Astrocyte of the hippocampus (primary cell): ENCODE results near the gene AP1S3.
"Not testable (repeated sequence)": the region's sequence is repeated elsewhere in the genome, so short reads cannot be mapped to it uniquely, and the experiment has no call there.

Source experiments
- DNase-seq: peaks from one replicate; pipeline ENCODE4 v3.0.0; 2011; ENCODE audit warnings: low read depth, low spot score

Gene AP1S3

GRCh38 chr2:223853425-223853837 lies 16.0 kb upstream of the AP1S3 start:
- DNase-seq = no peak

GRCh38 chr2:223852281-223852795 lies 15.0 kb upstream of the AP1S3 start:
- no peak for DNase-seq

- no peak for DNase-seq
These were observed 10.0 kb upstream of the AP1S3 start for GRCh38 chr2:223847410-223847809.

GRCh38 chr2:223846515-223846914 lies 9.1 kb upstream of the AP1S3 start:
- peak; percentile 80 for DNase-seq

GRCh38 chr2:223841436-223842190 lies 4.2 kb upstream of the AP1S3 start:
- DNase-seq = no peak

- DNase-seq = peak; percentile 77
These were observed 1.5 kb downstream of the AP1S3 start for GRCh38 chr2:223835701-223836532.

- DNase-seq = no peak
These were observed 3.0 kb downstream of the AP1S3 start for GRCh38 chr2:223834431-223834830.

GRCh38 chr2:223832241-223832903 lies 5.0 kb downstream of the AP1S3 start:
- DNase-seq = peak; percentile 58

GRCh38 chr2:223829128-223829527 lies 8.3 kb downstream of the AP1S3 start:
- DNase-seq = no peak

- DNase-seq = no peak
These were observed 9.1 kb downstream of the AP1S3 start for GRCh38 chr2:223828314-223828713.

GRCh38 chr2:223826995-223827394 lies 10.4 kb downstream of the AP1S3 start:
- no peak for DNase-seq

GRCh38 chr2:223824301-223824700 lies 13.1 kb downstream of the AP1S3 start:
- DNase-seq = no peak

- no peak for DNase-seq
These were observed 14.6 kb downstream of the AP1S3 start for GRCh38 chr2:223822818-223823217.

- no peak for DNase-seq
These were observed 16.8 kb downstream of the AP1S3 start for GRCh38 chr2:223820549-223820948.

- no peak for DNase-seq
These were observed 17.5 kb downstream of the AP1S3 start for GRCh38 chr2:223819891-223820290.

GRCh38 chr2:223815884-223816570 lies 21.4 kb downstream of the AP1S3 start:
- peak; percentile 83 for DNase-seq

GRCh38 chr2:223815186-223815883 lies 22.0 kb downstream of the AP1S3 start:
- DNase-seq = peak; percentile 98

- not testable (repeated sequence) for DNase-seq
These were observed 22.6 kb downstream of the AP1S3 start for GRCh38 chr2:223814764-223815163.

- DNase-seq = no peak
These were observed 24.1 kb downstream of the AP1S3 start for GRCh38 chr2:223813329-223813728.

GRCh38 chr2:223811757-223812156 lies 25.6 kb downstream of the AP1S3 start:
- DNase-seq = peak; percentile 40

- DNase-seq = no peak
These were observed 32.4 kb downstream of the AP1S3 start for GRCh38 chr2:223805008-223805407.
